ENCODE data around the gene SCEL. TPM values are rescaled to one million over a fixed set of nuclear protein-coding genes. Genes with fewer than 3 reads are reported as not detected.

The SCEL gene
- total and polyA plus RNA-seq, 2 of the 8 experiments (the other 6 are each of a cell fraction or from before 2014, with no cell fraction given), result not detected

- TF ChIP-seq GABPA (IDR thresholded peaks at IDR 0.05; ENCODE audit: borderline replicate concordance, insufficient read depth, low read length), result no peak
- no peak for TF ChIP-seq CREB1 (IDR thresholded peaks at IDR 0.05)
- no peak for TF ChIP-seq ASH2L (IDR thresholded peaks at IDR 0.05; ENCODE audit: low read length)
Measured at GRCh38 chr13:77692746-77693448, 157.4 kb downstream of the SCEL start (continued).
